HepG2 (cell line): ENCODE measurements around the gene ZSWIM6. TPM values are rescaled to one million over a fixed set of nuclear protein-coding genes. Genes with fewer than 3 reads are reported as not detected.

Experiments
- ATAC-seq: fragments of 200-7000 bp; cut with Tn5 transposase; 3 replicates; pipeline ENCODE4 v1.9.1; 2020; ENCODE audit warnings: mild to moderate bottlenecking, moderate library complexity
- BruUV-seq: library from RNA; stranded (reverse); fragments of 400-500 nt; replicated peaks from 2 replicates; lab custom pipeline; 2021; lab: Mats Ljungman, UMichigan
- CTCF ChIA-PET: fragments of 300-600 bp; formaldehyde crosslinking; extraction: SDS; loops from one replicate; lab custom pipeline; 2021; ENCODE audit warnings: low total read pairs, inconsistent platforms, low intra/inter-chr PET ratio; lab: Yijun Ruan, JAX
- POLR2A ChIA-PET: fragments of 350-600 bp; sonication (Branson Sonifier 250); formaldehyde crosslinking; loops from one replicate; lab custom pipeline; 2020; ENCODE audit warnings: antibody characterized with exemption, inconsistent platforms; lab: Yijun Ruan, JAX
- DNase-seq: peaks from one replicate; pipeline ENCODE4 v3.0.0-alpha.2; 2015; ENCODE audit warnings: low spot score
- FAIRE-seq: peaks from 3 replicates; lab custom pipeline; 2011; peaks lifted over from hg19 to GRCh38; lab: Jason Lieb, UNC
- H2AFZ ChIP-seq: one replicate; pipeline ENCODE4 v1.6.1; 2011; ENCODE audit warnings: low read length, inconsistent platforms
- H3K27ac ChIP-seq: fragments of 300-600 bp; 3 replicates; pipeline ENCODE4 v1.8.0; 2011; ENCODE audit warnings: mixed run types, mild to moderate bottlenecking, mixed read lengths, low read length, inconsistent platforms; ENCODE audit not compliant: insufficient read depth; ENCODE audit errors: extremely low read length
- H3K27me3 ChIP-seq, 2 experiments: fragments of 200-600 bp in 1 of 2; 2 replicates in 1 of 2; 3 replicates in 1 of 2; pipeline versions ENCODE4 v1.6.0 to v1.8.0; 2011; ENCODE audit warnings: low read length in 2 of 2, mild to moderate bottlenecking in 2 of 2, moderate library complexity in 2 of 2, inconsistent platforms in 1 of 2; ENCODE audit not compliant: insufficient read depth in 2 of 2, control insufficient read depth in 1 of 2
- H3K36me3 ChIP-seq, 2 experiments: fragments of 200-600 bp in 1 of 2; replicated peaks in 1 of 2; 2 replicates in 1 of 2; 3 replicates in 1 of 2; pipeline versions ENCODE4 v1.5.1 to v1.8.0; 2011; ENCODE audit warnings: low read length in 2 of 2, inconsistent platforms in 1 of 2; ENCODE audit not compliant: insufficient read depth in 2 of 2, control insufficient read depth in 1 of 2
- H3K4me1 ChIP-seq: 2 replicates; pipeline ENCODE4 v1.5.1; 2012; ENCODE audit warnings: low read length, inconsistent platforms; ENCODE audit not compliant: insufficient read depth
- H3K4me2 ChIP-seq: 2 replicates; pipeline ENCODE4 v1.6.0; 2011; ENCODE audit warnings: low read depth, low read length, inconsistent platforms
- H3K4me3 ChIP-seq, 3 experiments: fragments of 200-600 bp in 1 of 3; sonication (generic), shearing (Covaris generic) in 1 of 3; replicated peaks in 1 of 3; 2 replicates each; pipeline ENCODE4 v1.5.1; 2011 to 2016; ENCODE audit warnings: low read length in 3 of 3, inconsistent platforms in 2 of 3, low read depth in 2 of 3, mild to moderate bottlenecking in 2 of 3, control low read depth in 1 of 3, mixed read lengths in 1 of 3; ENCODE audit not compliant: insufficient read depth in 1 of 3
- H3K79me2 ChIP-seq: one replicate; pipeline ENCODE4 v1.6.1; 2011; ENCODE audit warnings: low read length, inconsistent platforms; ENCODE audit not compliant: insufficient read depth
- H3K9ac ChIP-seq: 2 replicates; pipeline ENCODE4 v1.6.0; 2011; ENCODE audit warnings: mild to moderate bottlenecking, low read depth, low read length, inconsistent platforms; ENCODE audit not compliant: insufficient read depth
- H3K9me3 ChIP-seq: 2 replicates; pipeline ENCODE4 v1.5.1; 2012; ENCODE audit warnings: mild to moderate bottlenecking, low read length
- H4K20me1 ChIP-seq: 2 replicates; pipeline ENCODE4 v1.6.0; 2011; ENCODE audit warnings: inconsistent platforms, mild to moderate bottlenecking, low read length, moderate library complexity; ENCODE audit not compliant: insufficient read depth
- EP300 ChIP-seq, 3 experiments: sonication (generic) in 1 of 3; formaldehyde crosslinking in 1 of 3; IDR thresholded peaks; 2 replicates each; pipeline versions ENCODE4 v1.5.1 to v1.6.1; 2011 to 2020; ENCODE audit warnings: low read depth in 2 of 3, low read length in 2 of 3, borderline replicate concordance in 1 of 3, improper control_type of control experiment in 1 of 3, mild to moderate bottlenecking in 1 of 3, missing genetic modification reagents in 1 of 3, moderate library complexity in 1 of 3
- GATAD1 ChIP-seq: IDR thresholded peaks from 2 replicates; pipeline ENCODE4 v1.6.1; 2016; ENCODE audit warnings: missing genetic modification reagents, missing compliant biosample characterization
- HNF4A ChIP-seq: sonication (generic); formaldehyde crosslinking; IDR thresholded peaks from 2 replicates; pipeline ENCODE4 v1.4.0; 2020; ENCODE audit warnings: missing genetic modification reagents
- MTERF4 ChIP-seq: sonication (generic); formaldehyde crosslinking; IDR thresholded peaks from 2 replicates; pipeline ENCODE4 v1.8.0; 2023; ENCODE audit warnings: mild to moderate bottlenecking, missing genetic modification reagents
- NFRKB ChIP-seq: fragments of 450-650 bp; IDR thresholded peaks from 2 replicates; pipeline ENCODE4 v1.6.1; 2017
- ZNF773 ChIP-seq: sonication (generic); formaldehyde crosslinking; IDR thresholded peaks from 2 replicates; pipeline ENCODE4 v1.4.0; 2020; ENCODE audit warnings: missing genetic modification reagents, borderline replicate concordance
- WGBS: methylation state at CpG from one replicate; pipeline ENCODE4 v1.1.6; 2017; ENCODE audit warnings: low lambda C conversion rate; 5-methylcytosine and 5-hydroxymethylcytosine counted together
- in situ Hi-C: cut with HindIII; loops from 2 replicates; pipeline ENCODE4 v1.10.0; 2017; ENCODE audit warnings: low pct_unique_long_range_greater_than_20kb; ENCODE audit not compliant: extremely low pct_ligation_motif_present
- intact Hi-C: fragments of 100-400 bp; cut with micrococcal nuclease; formaldehyde crosslinking; loops from one replicate; pipeline ENCODE4 v1.10.0; 2022; ENCODE audit not compliant: unreplicated experiment
- polyA plus RNA-seq, 8 experiments: library from polyadenylated mRNA; depleted of rRNA in 3 of 8; stranded (reverse) in 7 of 8; unstranded in 1 of 8; fragments of >200 nt; fragmentation: Illumina TruSeq in 4 of 8; extraction: Trizol in 4 of 8; gene quantifications; 2 replicates each; pipeline versions ENCODE4 v1.2.1 to v1.2.3, GENCODE V29; 2011 to 2016; ENCODE audit warnings: low read depth in 4 of 8, missing spikeins in 1 of 8, mixed read lengths in 1 of 8; ENCODE audit not compliant: insufficient read depth in 1 of 8
- total RNA-seq, 5 experiments: library from RNA; depleted of rRNA; stranded (reverse); fragments of >200 nt; fragmentation: Illumina TruSeq; extraction: Trizol; gene quantifications; 2 replicates each; pipeline ENCODE4 v1.2.3, GENCODE V29; 2016; ENCODE audit warnings: low read depth in 1 of 5

ZSWIM6 gene
- total and polyA plus RNA-seq, 2 of the 13 experiments (the other 11 are each of a cell fraction or from before 2014, with no cell fraction given) = 0.82 to 1.9 TPM

- WGBS = 47% methylated on average over 2 of the region's 2 CpGs
Measured at GRCh38 chr5:61394793-61395192, 62.7 kb downstream of the ZSWIM6 start.

GRCh38 chr5:61397238-61397637 is 65.2 kb downstream of the ZSWIM6 start:
- DNase-seq (no peak), ATAC-seq (no peak), FAIRE-seq (no peak)
- Histone ChIP-seq H3K9ac (no peak overlapping the region), H4K20me1 (no peaks in the 10 kb centered on the region), H3K27me3 (no peaks in the 10 kb centered on the region), H3K79me2 (no peaks in the 10 kb centered on the region), H3K36me3 (no peaks in the 10 kb centered on the region), H3K4me3 (no peak overlapping the region), H3K4me2 (no peak overlapping the region), H3K4me1 (no peaks in the 10 kb centered on the region), H3K27ac (no peak overlapping the region), H2AFZ (no peak overlapping the region), H3K9me3 (no peaks in the 10 kb centered on the region)
- in situ Hi-C loops = no loop called here
- CTCF ChIA-PET = no interaction called here
- BruUV-seq = no TSS peak
- TF ChIP-seq ZNF773 (CRISPR knock-in tag) (no peak), NFRKB (no peak)
- POLR2A ChIA-PET = no interaction called here
- WGBS = 46% methylated on average over 1 of the region's 1 CpG
- intact Hi-C loops = no loop called here

More at GRCh38 chr5:61394793-61395192, 62.7 kb downstream of the ZSWIM6 start:
- no peak overlapping the region for H3K4me2 ChIP-seq
- in situ Hi-C loops (no loop called here), intact Hi-C loops (no loop called here)
- TF ChIP-seq GATAD1 (CRISPR knock-in tag) (no peak), HNF4A (no peak), EP300 (IDR thresholded peaks at IDR 0.05; ENCODE audit: low read depth in 2 of 2, low read length in 2 of 2) (no peak), EP300 (CRISPR knock-in tag; IDR thresholded peaks at IDR 0.05; ENCODE audit: borderline replicate concordance) (no peak), MTERF4 (no peak)
- no peak for ATAC-seq
- ChIA-PET POLR2A (no interaction called here), CTCF (no interaction called here)
- no peak overlapping the region for H3K9ac ChIP-seq
- BruUV-seq = no TSS peak
- no peak for FAIRE-seq
- H3K4me1 ChIP-seq = no peaks in the 10 kb centered on the region
- H3K27ac ChIP-seq = no peak overlapping the region
- no peak overlapping the region for H3K4me3 ChIP-seq
- no peaks in the 10 kb centered on the region for H3K27me3 ChIP-seq
- no peaks in the 10 kb centered on the region for H3K36me3 ChIP-seq
- H3K9me3 ChIP-seq = no peaks in the 10 kb centered on the region
- no peaks in the 10 kb centered on the region for H4K20me1 ChIP-seq
- DNase-seq = no peak
- no peaks in the 10 kb centered on the region for H3K79me2 ChIP-seq
- no peak overlapping the region for H2AFZ ChIP-seq
